Thyroid gland (tissue), 4 donors: ENCODE measurements around the gene CPLX1.

ENCODE experiments used
- POLR2A ChIP-seq, 2 donors: fragments of 450-650 bp; IDR thresholded peaks; one replicate each; pipeline ENCODE4 v1.6.1; 2017; ENCODE audit warnings: antibody characterized with exemption in 2 of 2, mild to moderate bottlenecking in 2 of 2, moderate library complexity in 1 of 2
- TF ChIP-seq, protein P1 (sequence below), 6 experiments: fragments of 200-600 bp in 3 of 6; fragments of 450-650 bp in 3 of 6; sonication (generic) in 3 of 6; IDR thresholded peaks; one replicate each; pipeline ENCODE4 v1.5.1; 2016 to 2019; ENCODE audit warnings: antibody characterized with exemption in 6 of 6, mild to moderate bottlenecking in 2 of 6, inconsistent platforms in 1 of 6, moderate library complexity in 1 of 6

- TF ChIP-seq, protein P1, sequence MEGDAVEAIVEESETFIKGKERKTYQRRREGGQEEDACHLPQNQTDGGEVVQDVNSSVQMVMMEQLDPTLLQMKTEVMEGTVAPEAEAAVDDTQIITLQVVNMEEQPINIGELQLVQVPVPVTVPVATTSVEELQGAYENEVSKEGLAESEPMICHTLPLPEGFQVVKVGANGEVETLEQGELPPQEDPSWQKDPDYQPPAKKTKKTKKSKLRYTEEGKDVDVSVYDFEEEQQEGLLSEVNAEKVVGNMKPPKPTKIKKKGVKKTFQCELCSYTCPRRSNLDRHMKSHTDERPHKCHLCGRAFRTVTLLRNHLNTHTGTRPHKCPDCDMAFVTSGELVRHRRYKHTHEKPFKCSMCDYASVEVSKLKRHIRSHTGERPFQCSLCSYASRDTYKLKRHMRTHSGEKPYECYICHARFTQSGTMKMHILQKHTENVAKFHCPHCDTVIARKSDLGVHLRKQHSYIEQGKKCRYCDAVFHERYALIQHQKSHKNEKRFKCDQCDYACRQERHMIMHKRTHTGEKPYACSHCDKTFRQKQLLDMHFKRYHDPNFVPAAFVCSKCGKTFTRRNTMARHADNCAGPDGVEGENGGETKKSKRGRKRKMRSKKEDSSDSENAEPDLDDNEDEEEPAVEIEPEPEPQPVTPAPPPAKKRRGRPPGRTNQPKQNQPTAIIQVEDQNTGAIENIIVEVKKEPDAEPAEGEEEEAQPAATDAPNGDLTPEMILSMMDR (IDR thresholded peaks at IDR 0.05): no peak
- TF ChIP-seq POLR2A (IDR thresholded peaks at IDR 0.05): no peak
Observed at GRCh38 chr4:832536-832935, 6.6 kb upstream of the CPLX1 start.
